ENCODE data around the gene MTREX.

DNA sequence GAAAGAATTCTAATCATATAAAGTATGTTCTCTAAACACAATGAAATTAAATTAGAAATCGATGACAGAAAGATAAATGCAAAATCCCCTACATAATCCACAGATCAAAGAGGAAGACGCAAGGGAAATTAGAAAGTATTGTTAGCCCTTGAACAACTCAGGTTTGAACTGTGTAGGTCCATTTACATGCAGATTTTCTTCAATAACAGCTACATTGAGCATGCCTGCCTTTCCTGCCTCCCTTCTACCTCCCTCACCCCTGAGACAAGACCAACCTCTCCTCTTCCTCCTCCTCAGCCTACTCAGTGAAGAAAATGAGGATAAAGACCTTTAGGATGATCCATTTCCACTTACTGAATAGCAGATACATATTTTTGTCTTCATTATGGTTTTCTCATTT, 151.8 kb downstream of the MTREX start:
- TF ChIP-seq POLR2A (IDR thresholded peaks at IDR 0.05; ENCODE audit: low read depth, low read length), result no peak
- TF ChIP-seq POLR2AphosphoS5 (IDR thresholded peaks at IDR 0.05; ENCODE audit: low read depth, low read length), result no peak
- TF ChIP-seq TAF1 (IDR thresholded peaks at IDR 0.05; ENCODE audit: borderline replicate concordance, low read depth, low read length), result no peak

All from GM12892 (cell line).